ENCODE measurements around the gene PHKG2.

DNA sequence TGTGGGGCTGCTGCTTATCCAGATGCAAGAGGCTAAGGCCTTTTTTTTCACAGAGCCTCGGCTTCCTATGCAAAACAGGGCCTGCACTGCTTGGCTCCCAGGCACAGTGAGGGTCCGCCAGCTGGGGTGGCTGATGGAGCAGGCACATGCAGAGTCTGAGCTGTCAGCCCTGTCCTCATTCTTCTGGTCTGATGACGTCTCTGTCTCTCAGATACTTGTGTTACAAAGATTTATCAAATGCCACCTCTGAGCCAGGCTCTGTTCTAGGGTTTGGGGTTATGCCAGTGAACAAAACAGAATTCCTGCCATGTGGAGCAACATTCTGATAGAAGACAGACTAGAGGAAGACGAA, 18.7 kb downstream of the PHKG2 start:
- no peak for TF ChIP-seq CTCF (IDR thresholded peaks at IDR 0.05)
- no peak for TF ChIP-seq POLR2A (IDR thresholded peaks at IDR 0.05)
